K562 (cell line): ENCODE data around the gene S100A8. TPM values are rescaled to one million over a fixed set of nuclear protein-coding genes. Genes with fewer than 3 reads are reported as not detected.

Experiments used
- BRD4 ChIP-seq: fragments of 200-600 bp; sonication (generic); IDR thresholded peaks from 2 replicates; pipeline ENCODE4 v1.6.1; 2017; ENCODE audit warnings: inconsistent platforms
- BRF1 ChIP-seq: IDR thresholded peaks from 3 replicates; pipeline ENCODE4 v1.6.1; 2011; ENCODE audit warnings: borderline replicate concordance, mild to moderate bottlenecking; ENCODE audit not compliant: insufficient read length; ENCODE audit errors: extremely low read depth
- CEBPB ChIP-seq: fragments of 450-650 bp; IDR thresholded peaks from 2 replicates; pipeline ENCODE4 v1.6.1; 2016; ENCODE audit warnings: missing genetic modification characterization, missing compliant biosample characterization
- HMG20A ChIP-seq: fragments of 450-650 bp; formaldehyde crosslinking; conservative IDR thresholded peaks from 2 replicates; pipeline ENCODE4 v1.4.0; 2020; ENCODE audit warnings: mild to moderate bottlenecking, mixed read lengths
- HNRNPUL1 ChIP-seq: fragments of 200-400 bp; formaldehyde crosslinking; IDR thresholded peaks from 2 replicates; pipeline ENCODE4 v1.6.1; 2017; ENCODE audit warnings: low read length
- MTA1 ChIP-seq: fragments of 450-650 bp; IDR thresholded peaks from 2 replicates; pipeline ENCODE4 v1.6.1; 2017; ENCODE audit warnings: borderline replicate concordance
- NBN ChIP-seq: fragments of 450-650 bp; IDR thresholded peaks from 2 replicates; pipeline ENCODE4 v1.6.1; 2016; ENCODE audit warnings: low read depth, mild to moderate bottlenecking
- PCBP1 ChIP-seq: fragments of 200-400 bp; formaldehyde crosslinking; IDR thresholded peaks from 2 replicates; pipeline ENCODE4 v1.6.1; 2018; ENCODE audit warnings: mild to moderate bottlenecking, low read depth, low read length; ENCODE audit not compliant: poor library complexity, severe bottlenecking
- REST ChIP-seq, 2 experiments: fragments of 450-650 bp; formaldehyde crosslinking in 1 of 2; IDR thresholded peaks; 2 replicates each; pipeline versions ENCODE4 v1.4.0 to v1.6.1; 2014 to 2020; ENCODE audit warnings: mild to moderate bottlenecking in 2 of 2, borderline replicate concordance in 1 of 2, low read depth in 1 of 2
- SMARCE1 ChIP-seq: fragments of 450-650 bp; IDR thresholded peaks from 2 replicates; pipeline ENCODE4 v1.7.1; 2016; ENCODE audit warnings: mild to moderate bottlenecking
- TCFL5 ChIP-seq: fragments of 250-450 bp; sonication (Bioruptor Pico); conservative IDR thresholded peaks from 2 replicates; pipeline ENCODE4 v1.6.1; 2021; ENCODE audit warnings: mild to moderate bottlenecking, moderate library complexity, matching md5 sums
- XRCC3 ChIP-seq: fragments of 450-650 bp; IDR thresholded peaks from 2 replicates; pipeline ENCODE4 v1.6.1; 2017; ENCODE audit warnings: mild to moderate bottlenecking, moderate library complexity
- ZBTB7A ChIP-seq: IDR thresholded peaks from 2 replicates; pipeline ENCODE4 v1.6.1; 2011; ENCODE audit warnings: low read depth, mild to moderate bottlenecking, low read length, moderate library complexity, borderline replicate concordance; ENCODE audit not compliant: control insufficient read depth
- ZHX1 ChIP-seq: fragments of 150-350 bp; conservative IDR thresholded peaks from 2 replicates; pipeline ENCODE4 v1.6.1; 2014; ENCODE audit warnings: low read length
- ZNF212 ChIP-seq: fragments of 450-650 bp; formaldehyde crosslinking; IDR thresholded peaks from 2 replicates; pipeline ENCODE4 v1.4.0; 2020; ENCODE audit warnings: mild to moderate bottlenecking
- polyA plus RNA-seq, 8 experiments: library from polyadenylated mRNA; depleted of rRNA in 4 of 8; stranded (reverse) in 5 of 8; unstranded in 3 of 8; fragments of >200 nt; fragmentation: Nextera tagmentation in 2 of 8; fragmentation: Illumina TruSeq in 1 of 8; extraction: Ambion mirVana in 2 of 8; extraction: Trizol in 1 of 8; gene quantifications; 2 replicates each; pipeline versions ENCODE4 v1.2.1 to v1.2.3, GENCODE V29; 2011 to 2014; ENCODE audit warnings: inconsistent platforms in 1 of 8, missing spikeins in 1 of 8
- total RNA-seq, 7 experiments: library from RNA; depleted of rRNA in 6 of 7; stranded (reverse); fragments of >200 nt in 6 of 7; fragmentation: Illumina TruSeq in 2 of 7; extraction: Trizol in 2 of 7; gene quantifications; 2 replicates each; pipeline versions ENCODE4 v1.2.1 to v1.2.3, GENCODE V29; 2011 to 2021; ENCODE audit warnings: low replicate concordance in 1 of 7
- TF ChIP-seq, protein P1 (sequence below): sonication (generic); formaldehyde crosslinking; IDR thresholded peaks from 2 replicates; pipeline ENCODE4 v1.8.1; 2022; ENCODE audit warnings: missing genetic modification reagents

The S100A8 gene
- total and polyA plus RNA-seq, 9 of the 15 experiments (the other 6 are each of a cell fraction or from before 2014, with no cell fraction given) = 0.15 to 0.60 TPM; not detected in 7

GRCh38 chr1:153432874-153433681 is 42.2 kb upstream of the S100A8 start (continued):
- TF ChIP-seq REST (IDR thresholded peaks at IDR 0.05; ENCODE audit: borderline replicate concordance) = peak; percentile 54; the same call in 1 of the 2 replicates
- no peak for TF ChIP-seq REST (CRISPR knock-in tag; IDR thresholded peaks at IDR 0.05; ENCODE audit: low read depth)
- no peak for TF ChIP-seq ZNF212 (CRISPR knock-in tag)
- TF ChIP-seq SMARCE1 = peak; percentile 94
- TF ChIP-seq NBN = peak; percentile 80
- no peak for TF ChIP-seq BRF1
- TF ChIP-seq HMG20A = 0 out of 2 replicates have a peak, but pooled peaks have one; percentile 38
- no peak for TF ChIP-seq TCFL5
- TF ChIP-seq, protein P1, sequence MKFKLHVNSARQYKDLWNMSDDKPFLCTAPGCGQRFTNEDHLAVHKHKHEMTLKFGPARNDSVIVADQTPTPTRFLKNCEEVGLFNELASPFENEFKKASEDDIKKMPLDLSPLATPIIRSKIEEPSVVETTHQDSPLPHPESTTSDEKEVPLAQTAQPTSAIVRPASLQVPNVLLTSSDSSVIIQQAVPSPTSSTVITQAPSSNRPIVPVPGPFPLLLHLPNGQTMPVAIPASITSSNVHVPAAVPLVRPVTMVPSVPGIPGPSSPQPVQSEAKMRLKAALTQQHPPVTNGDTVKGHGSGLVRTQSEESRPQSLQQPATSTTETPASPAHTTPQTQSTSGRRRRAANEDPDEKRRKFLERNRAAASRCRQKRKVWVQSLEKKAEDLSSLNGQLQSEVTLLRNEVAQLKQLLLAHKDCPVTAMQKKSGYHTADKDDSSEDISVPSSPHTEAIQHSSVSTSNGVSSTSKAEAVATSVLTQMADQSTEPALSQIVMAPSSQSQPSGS (CRISPR knock-in tag) = no peak
- TF ChIP-seq CEBPB (tag) = no peak
- TF ChIP-seq HNRNPUL1 = no peak
- no peak for TF ChIP-seq ZHX1
- TF ChIP-seq BRD4 = no peak
- no peak for TF ChIP-seq PCBP1
- TF ChIP-seq MTA1 = peak; percentile 71; the same call in 1 of the 2 replicates
- no peak; the same call in 1 of the 2 replicates for TF ChIP-seq ZBTB7A
- TF ChIP-seq XRCC3 = no peak
